GM18519 (cell line): ENCODE data around the gene NFYB.
"Not testable (repeated sequence)": the region's sequence is repeated elsewhere in the genome, so short reads cannot be mapped to it uniquely, and the experiment has no call there.

ENCODE experiments used
- ATAC-seq: cut with Tn5 transposase; IDR thresholded peaks from one replicate; pipeline ENCODE4 v1.9.1; 2021; ENCODE audit warnings: mild to moderate bottlenecking, moderate library complexity; ENCODE audit not compliant: unreplicated experiment, low FRiP score

Gene NFYB

GRCh38 chr12:104122298-104122697 is 15.7 kb downstream of the NFYB start:
- ATAC-seq, result no peak

- no peak for ATAC-seq
These were observed 17.0 kb downstream of the NFYB start for GRCh38 chr12:104121001-104121400.

GRCh38 chr12:104115587-104115975 is 22.4 kb downstream of the NFYB start:
- ATAC-seq, result no peak

DNA sequence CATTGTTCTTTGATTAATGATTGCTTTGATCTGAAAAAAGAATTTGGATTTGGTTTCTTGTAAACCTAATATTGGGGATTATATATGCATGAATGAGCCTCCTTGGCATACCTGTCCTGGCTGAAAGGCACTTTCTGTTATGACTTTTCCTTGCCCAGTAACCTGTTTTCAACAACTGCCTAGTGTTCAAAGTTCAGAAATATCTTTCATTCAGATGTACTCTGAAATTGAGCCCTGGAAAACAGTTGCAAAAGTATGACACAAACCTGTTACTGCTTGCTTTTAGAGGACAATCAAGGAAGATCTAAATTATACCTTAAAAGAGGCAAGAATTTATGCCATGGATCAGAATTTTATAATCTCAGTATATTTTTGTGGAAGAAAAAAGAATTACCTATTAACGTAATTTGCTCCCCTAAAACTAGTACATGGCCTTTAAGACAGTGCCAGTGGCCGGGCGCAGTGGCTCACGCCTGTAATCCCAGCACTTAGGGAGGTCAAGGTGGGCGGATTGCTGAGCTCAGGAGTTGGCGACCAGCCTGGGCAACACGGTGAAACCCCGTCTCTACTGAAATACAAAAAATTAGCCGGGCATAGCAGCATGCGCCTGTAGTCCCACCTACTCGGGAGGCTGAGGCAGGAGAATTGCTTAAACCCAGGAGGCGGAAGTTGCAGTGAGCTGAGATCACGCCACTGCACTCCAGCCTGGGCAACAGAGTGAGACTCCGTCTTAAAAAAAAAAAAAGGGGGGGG is 23.0 kb downstream of the NFYB start:
- ATAC-seq, result not testable (repeated sequence)

DNA sequence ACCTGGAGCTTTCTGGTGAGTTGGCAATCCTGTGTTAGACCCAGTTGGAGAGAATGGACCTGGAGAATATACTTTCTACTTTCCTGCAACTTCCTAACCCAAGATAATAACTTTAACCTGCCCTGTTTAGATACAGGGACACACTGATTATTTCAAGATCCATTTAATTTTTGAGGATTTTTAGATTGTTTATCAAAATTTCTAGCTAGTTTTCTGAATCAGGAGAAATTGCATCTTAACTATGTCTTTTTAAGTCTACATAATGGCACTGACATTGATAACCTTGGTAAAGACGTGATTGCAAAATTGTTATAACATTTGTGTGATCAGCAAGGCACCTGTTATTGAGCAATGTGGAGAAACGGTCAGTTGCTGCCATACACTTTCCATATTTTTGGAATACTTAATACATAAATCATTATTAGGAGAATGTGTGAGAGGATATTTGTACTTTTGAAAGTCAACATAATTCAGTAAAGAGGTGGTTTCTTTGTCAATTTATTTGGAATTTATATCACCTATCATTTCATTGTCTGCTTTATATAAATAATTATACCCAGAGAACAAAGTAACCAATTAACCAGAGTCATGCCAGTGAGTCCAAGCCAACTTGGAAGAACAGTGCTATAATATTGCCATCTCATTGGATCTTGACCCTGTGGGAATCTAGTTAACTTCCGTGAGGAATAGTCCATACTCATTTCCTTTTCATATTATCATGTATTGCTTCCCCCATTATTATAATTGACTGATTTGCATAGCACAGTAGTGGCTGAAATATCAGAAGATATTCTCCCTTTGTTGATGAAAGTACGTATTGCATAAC is 28.4 kb downstream of the NFYB start:
- no peak for ATAC-seq

GRCh38 chr12:104108755-104109445 is 29.1 kb downstream of the NFYB start:
- peak; percentile 59 for ATAC-seq

DNA sequence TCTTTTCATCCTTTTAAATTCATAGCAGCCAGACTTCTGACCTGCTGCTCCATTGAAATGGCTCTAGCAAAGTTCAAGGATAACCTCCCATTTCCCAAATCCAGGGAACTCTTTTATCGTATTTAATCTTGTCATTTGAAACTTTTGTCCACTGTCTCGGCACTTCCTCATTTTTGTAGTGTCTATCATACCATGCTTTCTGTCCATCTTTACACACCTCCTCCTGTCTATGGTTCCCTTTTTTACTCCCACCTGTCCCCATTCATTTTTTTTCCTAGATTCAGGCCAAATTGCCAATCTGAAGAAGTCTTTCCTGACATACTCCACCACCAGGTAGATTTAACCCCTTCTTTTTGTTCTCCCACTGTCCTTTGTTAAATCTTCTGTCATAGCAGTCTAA is 31.0 kb downstream of the NFYB start:
- no peak for ATAC-seq

- ATAC-seq, result no peak
These were observed 32.5 kb downstream of the NFYB start for GRCh38 chr12:104105461-104105860.

GRCh38 chr12:104097954-104098353 is 40.1 kb downstream of the NFYB start:
- ATAC-seq, result no peak

DNA sequence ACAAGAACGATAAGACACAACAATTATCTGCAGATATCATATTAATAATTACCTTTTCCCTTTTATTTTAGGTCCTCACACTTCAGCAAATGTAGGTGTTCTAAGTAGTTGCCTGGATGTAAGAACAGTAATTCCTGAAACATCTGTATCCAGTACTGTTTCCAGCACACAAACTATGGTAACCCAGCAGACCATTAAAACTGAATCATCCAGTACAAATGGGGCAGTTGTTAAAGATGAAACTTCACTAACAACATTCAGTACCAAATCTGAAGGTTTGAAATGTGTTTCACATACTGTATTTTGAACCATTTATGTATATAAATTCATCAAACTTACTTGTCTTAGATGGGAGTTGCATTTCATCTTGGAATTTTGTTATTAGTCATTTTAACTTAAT is 42.7 kb downstream of the NFYB start:
- no peak for ATAC-seq

DNA sequence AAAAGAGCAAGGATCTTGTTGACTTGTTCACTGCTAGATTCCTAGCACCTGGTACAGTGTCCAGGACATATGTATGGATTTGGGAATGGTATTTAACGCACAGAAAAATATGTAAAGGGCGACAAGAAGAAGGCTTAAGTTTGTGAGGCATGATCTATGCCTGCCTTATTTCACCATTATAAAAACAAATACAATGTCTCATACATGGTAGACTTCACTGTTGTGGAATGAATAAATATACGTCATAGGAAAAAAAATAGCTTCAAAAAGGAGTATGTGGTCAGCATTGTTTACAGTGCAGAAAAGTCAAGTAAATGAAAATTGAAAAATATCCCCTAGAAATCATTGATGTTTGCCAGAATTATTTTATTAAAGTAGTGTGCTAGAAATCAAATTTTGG is 43.7 kb downstream of the NFYB start:
- no peak for ATAC-seq

GRCh38 chr12:104091136-104091535 is 46.9 kb downstream of the NFYB start:
- no peak for ATAC-seq

DNA sequence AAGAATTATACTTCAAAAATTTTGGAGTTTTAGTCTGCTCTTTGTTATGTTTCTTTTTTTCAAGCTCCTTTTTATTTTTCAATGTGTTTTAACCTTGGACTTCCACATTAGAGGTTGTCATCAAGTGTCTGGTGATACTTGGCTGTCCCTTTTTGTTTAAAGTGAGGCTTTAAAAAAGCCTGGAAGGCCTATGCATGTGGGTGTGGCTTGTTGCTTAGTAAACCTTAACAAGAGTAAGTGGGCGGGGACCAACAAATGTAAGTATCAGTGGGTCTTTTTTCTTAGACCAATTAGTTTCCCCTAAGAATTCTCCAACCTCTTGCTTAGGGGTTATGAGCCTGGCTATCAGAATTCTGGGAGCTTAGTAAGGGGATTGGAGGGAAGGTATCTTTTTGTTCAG is 47.3 kb downstream of the NFYB start:
- ATAC-seq, result no peak

DNA sequence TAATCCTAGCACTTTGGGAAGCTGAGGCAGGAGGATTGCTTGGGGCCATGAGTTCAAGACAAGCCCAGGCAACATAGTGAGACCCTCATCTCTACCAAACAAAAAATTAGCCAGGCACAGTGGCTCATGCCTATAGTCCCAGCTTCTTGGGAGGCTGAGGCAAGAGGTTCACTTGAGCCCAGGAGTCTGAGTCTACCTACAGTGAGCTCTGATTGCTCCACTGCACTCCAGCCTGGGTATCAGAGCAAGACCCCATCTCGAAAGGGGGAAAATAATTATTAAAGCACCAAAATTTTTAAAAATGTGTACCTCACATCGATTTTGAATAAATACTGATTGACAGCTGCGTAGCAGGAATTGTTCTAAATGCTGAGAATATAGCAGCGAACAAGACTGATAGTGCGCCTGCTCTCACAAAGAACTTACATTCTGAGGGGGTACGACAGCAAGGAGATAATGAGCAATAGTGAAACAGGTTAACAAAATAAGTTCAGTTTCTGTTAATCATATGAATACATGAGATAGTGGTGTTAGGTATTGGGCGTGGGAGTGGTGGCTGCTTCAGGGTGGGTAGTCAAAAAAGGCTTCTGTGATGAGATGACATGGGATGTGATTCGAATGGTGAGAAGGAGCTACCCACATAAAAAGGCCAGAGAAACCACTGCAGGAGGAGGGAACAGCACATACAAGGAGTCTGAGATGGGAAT is 54.1 kb downstream of the NFYB start:
- no peak for ATAC-seq

DNA sequence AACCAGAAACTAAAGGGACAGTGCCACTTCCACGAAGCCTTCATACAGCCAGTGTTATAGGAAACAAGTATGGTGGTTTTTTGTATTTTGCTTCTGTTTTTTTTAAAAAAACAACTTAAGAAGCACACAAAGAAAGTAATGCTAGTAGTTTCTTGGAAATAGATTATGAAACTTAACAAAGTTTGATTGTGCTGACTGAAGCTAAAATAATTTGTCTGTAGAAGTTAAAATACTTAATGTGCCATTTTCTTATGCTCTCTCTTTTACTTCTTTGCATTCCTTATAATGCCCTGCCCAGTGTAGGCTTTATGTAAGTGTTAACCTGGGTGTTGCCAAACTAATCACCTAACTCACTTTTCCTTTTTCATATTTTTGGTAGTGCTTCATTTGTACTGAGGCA is 57.2 kb downstream of the NFYB start:
- ATAC-seq, result no peak

- no peak for ATAC-seq
These were observed 59.0 kb downstream of the NFYB start for GRCh38 chr12:104079024-104079423.

DNA sequence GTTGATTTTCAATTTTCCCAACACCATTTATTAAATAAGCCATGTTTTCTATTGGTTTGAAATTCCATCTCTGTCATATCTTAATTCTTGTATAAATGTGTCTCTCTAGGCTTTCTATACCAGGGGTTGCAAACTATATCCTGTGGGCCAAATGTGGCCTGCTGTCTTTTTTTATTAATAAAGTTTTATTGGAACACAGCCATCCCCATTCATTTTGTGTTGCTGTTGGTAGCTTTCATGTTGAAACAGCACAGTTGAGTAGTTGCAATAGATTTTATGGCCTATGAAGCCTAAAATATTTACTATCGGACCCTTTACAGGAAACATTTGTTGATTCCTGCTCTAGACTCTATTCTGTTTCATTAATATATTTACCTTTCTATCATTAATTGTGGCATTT is 64.3 kb downstream of the NFYB start:
- no peak for ATAC-seq

DNA sequence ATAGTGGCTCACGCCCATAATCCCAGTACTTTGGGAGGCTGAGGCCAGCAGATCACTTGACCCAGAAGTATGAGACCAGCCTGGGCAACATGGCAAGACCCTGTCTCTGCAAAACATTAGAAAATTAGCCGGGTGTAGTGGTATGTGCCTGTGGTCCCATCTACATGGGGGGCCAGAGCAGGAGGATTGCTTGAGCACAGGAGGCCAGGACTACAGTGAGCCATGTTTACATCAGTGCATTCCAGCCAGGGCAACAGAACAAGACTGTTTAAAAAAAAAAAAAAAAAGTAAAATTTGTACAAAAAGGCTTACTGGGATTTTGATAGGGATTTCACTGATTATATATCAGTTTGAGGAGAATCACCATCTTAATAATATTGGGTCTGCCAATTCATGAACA is 65.9 kb downstream of the NFYB start:
- no peak for ATAC-seq
